NCI-H2081 treated with DMSO at 0.1 percent for 48 hours (cell line): ENCODE results near the gene PRPF40B.

ENCODE experiments used
- DNase-seq: peaks from one replicate; lab custom pipeline; 2025; lab: John Stamatoyannopoulos, UW

The PRPF40B gene

DNA sequence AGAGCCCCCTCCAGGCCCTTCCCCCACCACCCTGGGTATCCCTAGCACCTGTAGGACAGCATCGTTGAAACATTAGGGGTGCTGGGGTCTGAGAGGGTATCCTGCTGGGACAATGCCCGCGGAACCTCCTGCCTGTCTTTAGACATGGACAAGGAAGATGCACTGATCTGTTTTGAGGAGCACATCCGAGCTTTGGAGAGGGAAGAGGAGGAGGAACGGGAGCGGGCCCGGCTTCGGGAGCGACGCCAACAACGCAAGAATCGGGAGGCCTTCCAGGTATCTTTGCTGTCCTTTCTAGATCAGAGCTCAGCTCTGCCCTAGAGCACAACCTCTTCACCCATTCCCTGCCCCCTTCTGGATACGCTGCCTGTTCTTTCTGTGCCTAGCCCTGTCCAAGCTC lies 13.2 kb downstream of the PRPF40B start:
- no peak for DNase-seq

GRCh38 chr12:49636979-49637755 lies 13.8 kb downstream of the PRPF40B start:
- DNase-seq = no peak

DNA sequence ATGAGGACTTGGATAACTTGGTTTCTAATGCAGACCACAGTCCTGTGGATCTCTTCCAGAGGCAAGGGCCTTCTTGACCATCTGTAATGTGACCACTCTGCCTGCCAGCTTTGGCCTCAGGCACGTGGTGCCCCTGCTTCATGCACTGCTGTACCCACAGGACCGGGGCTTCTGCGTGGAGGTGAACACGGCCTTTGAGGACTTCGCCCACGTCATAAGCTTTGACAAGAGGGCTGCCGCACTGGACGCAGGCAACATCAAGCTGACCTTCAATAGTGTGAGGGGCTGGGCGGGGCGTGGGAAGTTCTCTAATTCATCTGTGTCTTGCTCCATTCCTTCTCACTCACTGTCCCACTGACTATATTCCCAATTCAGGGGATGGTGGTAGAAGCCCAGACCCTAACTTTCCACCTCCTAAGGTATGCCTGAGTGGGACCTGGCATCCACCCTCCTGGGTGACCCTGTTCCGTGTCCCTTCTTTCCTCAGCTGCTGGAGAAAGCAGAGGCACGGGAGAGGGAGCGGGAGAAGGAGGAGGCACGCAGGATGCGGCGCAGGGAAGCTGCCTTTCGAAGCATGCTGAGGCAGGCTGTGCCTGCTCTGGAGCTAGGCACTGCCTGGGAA lies 18.5 kb downstream of the PRPF40B start:
- DNase-seq = no peak

DNA sequence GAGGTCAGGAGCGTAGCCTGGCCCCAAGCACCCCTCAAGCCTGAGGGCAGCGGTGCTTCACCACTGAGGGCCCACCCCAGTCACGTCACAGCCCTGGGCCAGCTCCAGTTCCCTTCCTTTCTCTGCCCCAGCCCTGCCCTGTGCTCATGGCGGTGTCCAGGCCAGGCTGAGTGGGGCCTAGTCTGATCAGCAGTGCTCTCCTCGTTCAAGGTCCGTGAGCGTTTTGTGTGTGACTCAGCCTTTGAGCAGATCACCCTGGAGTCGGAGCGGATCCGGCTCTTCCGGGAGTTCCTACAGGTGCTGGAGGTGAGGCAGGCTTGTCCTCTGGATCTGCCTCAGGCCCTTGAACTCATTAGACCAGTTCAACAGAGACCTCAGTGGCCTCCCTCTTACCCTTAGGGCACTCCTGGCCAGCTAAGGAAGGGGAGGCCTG lies 19.0 kb downstream of the PRPF40B start:
- no peak for DNase-seq

GRCh38 chr12:49643135-49643534 lies 19.8 kb downstream of the PRPF40B start:
- DNase-seq = no peak

DNA sequence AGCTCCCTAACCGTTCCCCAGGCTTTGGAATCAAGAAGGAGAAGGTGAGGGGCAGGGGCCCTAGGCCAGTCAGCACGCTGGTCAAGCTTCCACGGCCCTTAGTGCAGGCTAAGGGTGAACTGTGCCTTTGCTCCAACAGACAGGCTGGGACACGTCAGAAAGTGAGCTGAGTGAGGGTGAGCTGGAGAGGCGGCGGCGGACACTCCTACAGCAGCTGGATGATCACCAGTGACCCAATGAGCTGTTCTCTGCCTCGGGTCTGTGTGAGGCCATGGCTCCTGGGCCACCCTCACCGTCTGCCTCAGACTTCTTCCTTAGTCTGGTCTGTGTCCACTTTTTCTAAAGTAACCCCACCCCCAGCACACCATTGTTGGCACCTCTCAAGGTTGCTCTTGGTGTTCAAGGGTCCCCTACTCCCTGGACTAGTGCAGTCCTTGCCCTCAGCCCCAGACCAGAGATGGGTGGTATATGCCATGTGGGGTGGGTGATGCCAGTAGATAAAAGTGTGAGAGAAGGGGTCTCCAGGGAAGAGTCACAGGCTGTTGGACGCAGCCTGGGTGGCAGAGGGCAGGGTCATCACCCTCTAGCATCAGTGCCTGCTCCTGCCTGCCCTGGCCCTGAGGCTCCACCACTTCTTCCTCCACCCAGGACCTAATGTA lies 20.7 kb downstream of the PRPF40B start:
- no peak for DNase-seq

- DNase-seq = peak; percentile 37
Measured at GRCh38 chr12:49644620-49644994, 21.2 kb downstream of the PRPF40B start.

DNA sequence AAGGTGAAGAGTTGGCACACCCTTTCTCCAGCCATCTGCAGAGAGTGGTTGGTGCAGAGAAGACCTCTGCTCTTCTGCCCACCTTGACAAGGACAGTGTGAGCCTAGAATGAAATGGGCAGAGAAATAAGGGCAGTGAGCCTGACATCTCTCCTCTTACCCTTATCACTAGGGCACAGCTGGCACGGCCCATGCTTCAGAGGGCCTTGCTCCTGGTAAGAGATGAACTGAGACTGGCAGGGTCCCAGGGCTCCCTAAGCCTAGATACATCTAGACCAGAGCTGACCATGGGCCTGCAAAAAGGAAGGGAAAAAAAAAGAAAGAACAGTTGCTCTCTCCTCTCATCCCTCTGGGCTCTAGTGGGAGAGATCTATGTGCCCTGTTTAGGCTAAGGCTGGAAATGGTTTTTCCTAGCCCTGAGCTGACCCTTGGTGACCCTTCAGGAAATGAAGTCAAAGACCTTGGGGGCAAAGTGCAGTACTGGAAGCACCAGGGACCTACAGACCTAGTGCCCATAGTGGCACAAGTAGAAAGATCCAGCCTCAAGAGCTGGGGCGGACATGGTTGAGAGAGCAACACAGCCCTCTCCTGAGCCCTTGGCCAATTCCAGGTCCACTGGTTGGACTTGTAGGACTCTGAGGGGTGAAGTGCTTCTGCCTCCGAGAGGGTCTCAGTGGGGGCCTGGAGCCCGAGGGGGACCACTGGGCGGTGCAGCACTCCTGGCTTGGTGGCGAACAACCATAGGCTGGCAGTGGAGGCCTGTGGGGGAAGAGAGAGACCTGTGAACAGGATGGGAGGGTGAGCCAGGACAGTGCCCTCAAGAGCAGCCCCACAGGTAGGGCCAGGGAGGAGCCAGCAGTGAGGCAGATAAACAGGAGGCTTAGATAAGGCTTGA lies 22.0 kb downstream of the PRPF40B start:
- no peak for DNase-seq

DNA sequence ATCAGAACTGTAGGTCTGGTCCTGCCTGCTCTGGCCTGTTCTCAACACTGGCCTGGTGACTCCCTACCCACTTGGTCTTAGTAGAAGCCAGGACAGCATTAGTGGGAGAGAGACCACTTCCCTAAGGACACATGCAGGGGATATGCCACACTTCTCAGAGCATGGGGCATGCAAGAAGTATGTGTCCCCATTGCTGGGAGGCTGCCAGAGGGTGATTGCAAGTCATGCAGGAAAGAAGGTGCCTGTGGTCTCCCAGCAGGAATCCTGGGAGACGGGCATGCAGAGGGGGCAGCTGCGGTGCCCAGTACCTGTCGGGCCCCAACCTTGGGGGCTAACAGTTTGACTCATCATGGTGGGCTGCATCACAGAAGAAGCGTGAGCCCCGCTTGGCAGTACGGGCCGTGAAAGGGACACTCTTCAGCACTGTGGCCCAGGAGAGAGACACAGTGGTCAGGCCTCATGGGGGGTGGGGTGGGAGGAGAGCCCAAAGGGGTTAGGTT lies 23.0 kb downstream of the PRPF40B start:
- no peak for DNase-seq

GRCh38 chr12:49646871-49647654 lies 23.7 kb downstream of the PRPF40B start:
- no peak for DNase-seq

GRCh38 chr12:49647827-49648711 lies 24.7 kb downstream of the PRPF40B start:
- DNase-seq = no peak

- no peak for DNase-seq
Measured at GRCh38 chr12:49648712-49649003, 25.3 kb downstream of the PRPF40B start.

GRCh38 chr12:49649445-49649844 lies 26.1 kb downstream of the PRPF40B start:
- DNase-seq = no peak

GRCh38 chr12:49649892-49650291 lies 26.5 kb downstream of the PRPF40B start:
- DNase-seq = no peak

DNA sequence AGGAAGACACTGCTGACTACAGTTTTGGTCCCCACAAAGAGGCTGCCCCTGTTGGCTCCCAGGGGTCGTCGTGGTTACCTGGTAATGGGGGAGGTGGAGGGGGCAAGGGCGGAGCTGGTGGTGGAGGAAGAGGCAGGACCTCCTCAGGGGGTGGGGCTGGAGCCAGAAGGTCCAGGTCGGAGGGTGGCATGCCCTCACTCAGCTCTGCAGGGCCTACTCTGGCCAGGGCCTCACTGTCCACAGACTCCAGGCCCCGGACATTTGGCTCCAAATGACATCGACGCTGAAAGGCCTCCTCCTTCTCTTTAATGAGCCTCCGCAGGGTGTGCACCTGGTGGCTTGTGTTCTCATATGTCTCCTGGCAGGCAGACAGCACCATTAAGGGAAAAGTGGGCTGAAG lies 28.5 kb downstream of the PRPF40B start:
- no peak for DNase-seq

DNA sequence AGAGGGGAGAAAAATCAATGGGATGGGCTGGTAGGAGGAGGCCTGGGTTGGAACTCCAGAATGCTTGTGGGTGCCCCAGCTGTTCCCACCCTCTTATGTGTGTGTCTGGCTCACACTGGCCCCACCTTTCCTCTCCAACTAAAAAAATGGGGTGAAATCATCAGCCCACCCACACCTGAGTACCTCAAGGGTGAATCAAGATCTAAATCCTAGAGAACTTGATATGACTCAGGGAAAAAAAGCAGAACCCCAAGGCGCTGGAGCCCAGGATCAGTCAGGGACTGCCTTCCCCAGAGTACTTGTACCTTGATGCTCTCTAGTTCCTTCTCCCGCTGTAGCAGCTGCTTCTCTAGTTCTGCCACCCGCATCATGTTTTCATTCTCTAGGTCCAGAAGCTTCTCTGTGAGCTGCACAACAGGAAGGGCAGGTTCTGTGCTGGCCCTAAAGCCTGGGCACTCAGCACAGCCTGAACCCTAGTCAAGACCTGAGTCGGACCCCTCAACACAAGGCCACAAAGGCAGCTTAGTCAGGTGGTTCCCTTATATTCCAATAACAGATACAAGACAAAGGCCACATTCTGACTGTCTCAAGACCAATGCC lies 29.7 kb downstream of the PRPF40B start:
- no peak for DNase-seq

- no peak for DNase-seq
Measured at GRCh38 chr12:49654715-49655114, 31.4 kb downstream of the PRPF40B start.

- DNase-seq = no peak
Measured at GRCh38 chr12:49655595-49656236, 32.4 kb downstream of the PRPF40B start.

DNA sequence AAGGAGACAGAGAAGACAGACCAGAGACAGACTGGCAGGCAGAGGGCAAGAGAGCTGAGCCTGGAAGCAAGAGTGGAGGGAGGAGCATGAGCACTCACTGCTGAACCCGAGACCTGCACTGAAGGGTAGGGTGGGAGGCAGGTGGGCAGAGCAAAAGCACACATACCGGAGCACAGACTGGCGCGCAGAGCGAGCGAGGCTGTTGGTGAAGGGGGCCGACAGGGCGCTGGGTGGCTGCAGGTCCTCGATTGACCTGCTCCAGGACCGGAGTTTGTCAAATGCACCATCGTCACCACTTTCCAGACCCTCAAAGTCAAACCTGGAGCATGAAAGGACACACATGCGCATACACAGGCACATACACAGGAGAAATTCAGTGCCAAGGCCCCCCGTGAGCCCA lies 34.9 kb downstream of the PRPF40B start:
- no peak for DNase-seq
